ENCODE data around the gene CGB8. TPM values are rescaled to one million over a fixed set of nuclear protein-coding genes. Genes with fewer than 3 reads are reported as not detected.
"Not testable (repeated sequence)": the region's sequence is repeated elsewhere in the genome, so short reads cannot be mapped to it uniquely, and the experiment has no call there.

The CGB8 gene
- total RNA-seq, 1 experiment from 2014 or later: not detected

DNA sequence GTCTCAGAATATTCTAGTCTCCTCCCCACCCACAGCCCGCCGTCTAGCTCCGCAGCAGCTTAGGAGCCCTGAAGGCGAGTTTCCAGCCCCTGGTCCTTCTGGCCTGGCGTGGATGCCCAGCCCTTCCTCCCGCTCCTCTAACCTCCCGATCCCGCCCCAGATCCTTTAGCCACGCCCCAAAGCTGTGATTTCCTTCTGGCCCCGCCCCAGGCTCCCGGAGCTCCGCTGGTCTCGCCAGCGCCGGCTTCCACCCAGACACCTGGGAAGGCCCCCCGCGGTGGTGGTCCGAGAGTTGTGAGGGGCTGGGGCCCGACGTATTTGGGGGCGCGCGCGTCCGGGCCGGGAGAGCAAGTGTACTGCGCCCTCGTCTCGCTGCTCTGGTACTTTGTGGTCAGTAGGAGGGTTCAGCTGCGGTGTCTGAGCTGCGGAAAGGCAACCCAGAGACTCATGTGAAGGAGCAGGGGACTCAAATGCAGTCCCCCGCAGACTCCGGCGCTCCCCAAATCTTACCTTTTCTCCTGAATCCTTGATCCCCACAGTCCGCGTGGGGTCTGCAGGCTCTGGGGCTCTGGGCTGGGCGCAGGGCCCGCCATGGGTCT is 8.8 kb upstream of the CGB8 start, which contains the start of gene CGB7:
Gene CGB7, minus strand, starts transcription at position 114 of the 599 bp plus-strand sequence. CDS start 2,374 bp downstream, outside the sequence.
- TF ChIP-seq SIN3A (IDR thresholded peaks at IDR 0.05; ENCODE audit: borderline replicate concordance, insufficient read depth, low read depth, low read length) (no peak), POLR2AphosphoS5 (IDR thresholded peaks at IDR 0.05; ENCODE audit: low read depth, low read length) (no peak), TCF7L2 (IDR thresholded peaks at IDR 0.05; ENCODE audit: low read depth, low read length) (no peak)
- TF ChIP-seq, protein P1, sequence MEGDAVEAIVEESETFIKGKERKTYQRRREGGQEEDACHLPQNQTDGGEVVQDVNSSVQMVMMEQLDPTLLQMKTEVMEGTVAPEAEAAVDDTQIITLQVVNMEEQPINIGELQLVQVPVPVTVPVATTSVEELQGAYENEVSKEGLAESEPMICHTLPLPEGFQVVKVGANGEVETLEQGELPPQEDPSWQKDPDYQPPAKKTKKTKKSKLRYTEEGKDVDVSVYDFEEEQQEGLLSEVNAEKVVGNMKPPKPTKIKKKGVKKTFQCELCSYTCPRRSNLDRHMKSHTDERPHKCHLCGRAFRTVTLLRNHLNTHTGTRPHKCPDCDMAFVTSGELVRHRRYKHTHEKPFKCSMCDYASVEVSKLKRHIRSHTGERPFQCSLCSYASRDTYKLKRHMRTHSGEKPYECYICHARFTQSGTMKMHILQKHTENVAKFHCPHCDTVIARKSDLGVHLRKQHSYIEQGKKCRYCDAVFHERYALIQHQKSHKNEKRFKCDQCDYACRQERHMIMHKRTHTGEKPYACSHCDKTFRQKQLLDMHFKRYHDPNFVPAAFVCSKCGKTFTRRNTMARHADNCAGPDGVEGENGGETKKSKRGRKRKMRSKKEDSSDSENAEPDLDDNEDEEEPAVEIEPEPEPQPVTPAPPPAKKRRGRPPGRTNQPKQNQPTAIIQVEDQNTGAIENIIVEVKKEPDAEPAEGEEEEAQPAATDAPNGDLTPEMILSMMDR (IDR thresholded peaks at IDR 0.05): no peak
- TF ChIP-seq, protein P2, sequence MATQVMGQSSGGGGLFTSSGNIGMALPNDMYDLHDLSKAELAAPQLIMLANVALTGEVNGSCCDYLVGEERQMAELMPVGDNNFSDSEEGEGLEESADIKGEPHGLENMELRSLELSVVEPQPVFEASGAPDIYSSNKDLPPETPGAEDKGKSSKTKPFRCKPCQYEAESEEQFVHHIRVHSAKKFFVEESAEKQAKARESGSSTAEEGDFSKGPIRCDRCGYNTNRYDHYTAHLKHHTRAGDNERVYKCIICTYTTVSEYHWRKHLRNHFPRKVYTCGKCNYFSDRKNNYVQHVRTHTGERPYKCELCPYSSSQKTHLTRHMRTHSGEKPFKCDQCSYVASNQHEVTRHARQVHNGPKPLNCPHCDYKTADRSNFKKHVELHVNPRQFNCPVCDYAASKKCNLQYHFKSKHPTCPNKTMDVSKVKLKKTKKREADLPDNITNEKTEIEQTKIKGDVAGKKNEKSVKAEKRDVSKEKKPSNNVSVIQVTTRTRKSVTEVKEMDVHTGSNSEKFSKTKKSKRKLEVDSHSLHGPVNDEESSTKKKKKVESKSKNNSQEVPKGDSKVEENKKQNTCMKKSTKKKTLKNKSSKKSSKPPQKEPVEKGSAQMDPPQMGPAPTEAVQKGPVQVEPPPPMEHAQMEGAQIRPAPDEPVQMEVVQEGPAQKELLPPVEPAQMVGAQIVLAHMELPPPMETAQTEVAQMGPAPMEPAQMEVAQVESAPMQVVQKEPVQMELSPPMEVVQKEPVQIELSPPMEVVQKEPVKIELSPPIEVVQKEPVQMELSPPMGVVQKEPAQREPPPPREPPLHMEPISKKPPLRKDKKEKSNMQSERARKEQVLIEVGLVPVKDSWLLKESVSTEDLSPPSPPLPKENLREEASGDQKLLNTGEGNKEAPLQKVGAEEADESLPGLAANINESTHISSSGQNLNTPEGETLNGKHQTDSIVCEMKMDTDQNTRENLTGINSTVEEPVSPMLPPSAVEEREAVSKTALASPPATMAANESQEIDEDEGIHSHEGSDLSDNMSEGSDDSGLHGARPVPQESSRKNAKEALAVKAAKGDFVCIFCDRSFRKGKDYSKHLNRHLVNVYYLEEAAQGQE (IDR thresholded peaks at IDR 0.05; ENCODE audit: insufficient read depth in 1 of 2, low read depth in 2 of 2, low read length in 1 of 2): no peak
- in situ Hi-C loops (cut with HindIII; ENCODE audit: low pct_unique_long_range_greater_than_20kb, low sequenced_read_pairs): no loop called here
- ATAC-seq: peak; percentile 81
- no peaks in the 10 kb centered on the region for H3K36me3 ChIP-seq (ENCODE audit: control insufficient read depth, insufficient read depth, low read length)
- CTCF ChIA-PET: interaction anchor here (1.0 kb wide), 1 partner anchor 60 kb away, joined by 3 read pairs; no protein-coding TSS in a partner anchor
- intact Hi-C loops (cut with micrococcal nuclease; ENCODE audit: unreplicated experiment): no loop called here
- H3K27ac ChIP-seq (ENCODE audit: low read length): peak within 1 kb of the TSS; percentile 51
- DNase-seq (ENCODE audit: low read depth, low spot score): no peak
- no TSS peak for BruUV-seq (replicated peaks)
- H3K9me3 ChIP-seq (ENCODE audit: control insufficient read depth, insufficient read depth, low read depth, low read length): no peaks in the 10 kb centered on the region
- peak within 1 kb of the TSS; percentile 49 to 64 for H3K4me3 ChIP-seq (ENCODE audit: low read depth in 2 of 2, low read length in 2 of 2)
- H3K4me1 ChIP-seq (ENCODE audit: control insufficient read depth, insufficient read depth, low read length): no peaks in the 10 kb centered on the region
- POLR2A ChIA-PET: no interaction called here
- no peaks in the 10 kb centered on the region for H3K27me3 ChIP-seq (ENCODE audit: control insufficient read depth, insufficient read depth, low read length)

DNA sequence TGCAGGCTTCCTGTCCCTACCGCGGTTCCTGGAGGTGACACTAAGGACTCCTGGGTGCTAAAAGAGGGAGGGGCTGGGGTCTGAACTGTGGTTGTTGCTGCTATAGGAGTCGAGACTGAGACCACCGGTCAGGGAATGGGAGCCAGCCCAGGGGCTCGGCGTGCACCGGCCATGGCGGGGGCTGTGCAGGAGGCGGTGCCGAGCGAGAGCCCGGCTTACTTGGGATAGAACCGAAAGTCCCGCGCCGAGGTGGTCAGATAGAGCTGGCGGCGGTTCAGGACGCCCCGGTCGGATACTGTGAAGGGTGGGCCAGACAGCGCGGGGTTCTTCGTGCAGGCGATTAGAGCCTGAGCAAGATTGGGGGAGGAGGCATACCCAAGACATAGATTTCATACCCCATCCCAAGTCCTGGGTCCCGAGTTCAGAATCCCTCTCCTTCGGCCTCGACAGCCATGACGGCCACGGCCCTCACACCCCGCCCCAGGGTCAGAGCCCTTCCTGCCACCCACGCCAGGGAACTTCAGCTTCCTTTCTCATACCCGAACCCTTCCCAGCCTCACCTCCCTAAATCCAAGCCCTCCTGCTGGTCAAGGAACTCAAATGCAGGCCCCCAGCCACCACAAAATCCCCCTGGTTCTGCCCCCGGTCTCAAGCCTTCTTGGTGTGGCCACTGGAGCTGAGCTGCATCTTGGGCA is 8.1 kb upstream of the CGB8 start:
- H3K4me1 ChIP-seq (ENCODE audit: control insufficient read depth, insufficient read depth, low read length); H3K27me3 ChIP-seq (ENCODE audit: control insufficient read depth, insufficient read depth, low read length); H3K36me3 ChIP-seq (ENCODE audit: control insufficient read depth, insufficient read depth, low read length); H3K9me3 ChIP-seq (ENCODE audit: control insufficient read depth, insufficient read depth, low read depth, low read length); in situ Hi-C loops (cut with HindIII; ENCODE audit: low pct_unique_long_range_greater_than_20kb, low sequenced_read_pairs); intact Hi-C loops (cut with micrococcal nuclease; ENCODE audit: unreplicated experiment); DNase-seq (ENCODE audit: low read depth, low spot score); BruUV-seq (replicated peaks): not testable (repeated sequence)
- peak overlapping the region; percentile 51 for H3K27ac ChIP-seq (ENCODE audit: low read length)
- H3K4me3 ChIP-seq (ENCODE audit: low read depth in 2 of 2, low read length in 2 of 2): peak overlapping the region; percentile 49 to 64
- POLR2A ChIA-PET: interaction anchor here (0.6 kb wide), 1 partner anchor 38 kb away, joined by 4 read pairs; no protein-coding TSS in a partner anchor
- CTCF ChIA-PET: interaction anchor here (1.0 kb wide), 1 partner anchor 59 kb away, joined by 3 read pairs; no protein-coding TSS in a partner anchor
- peak; percentile 57 for ATAC-seq
